HEK293 (cell line): Measurements from ENCODE around the gene IL17RC.

Experiments
- CTCF ChIA-PET: fragments of 350-600 bp; formaldehyde crosslinking; extraction: SDS; loops from one replicate; lab custom pipeline; 2021; ENCODE audit warnings: antibody characterized with exemption; lab: Yijun Ruan, JAX
- POLR2A ChIA-PET: fragments of 300-600 bp; formaldehyde crosslinking; extraction: SDS; loops from one replicate; lab custom pipeline; 2020; ENCODE audit warnings: antibody characterized with exemption, inconsistent platforms; lab: Yijun Ruan, JAX
- H3K27ac ChIP-seq: fragments of 200-500 bp; sonication (Bioruptor generic); 2 replicates; pipeline ENCODE4 v1.5.1; 2014; ENCODE audit warnings: low read depth, low read length, control low read depth, inconsistent platforms; ENCODE audit errors: extremely low read depth
- H3K36me3 ChIP-seq, 2 experiments: fragments of 200-500 bp in 1 of 2; sonication (Bioruptor generic) in 1 of 2; 1 replicate in 1 of 2; 2 replicates in 1 of 2; pipeline ENCODE4 v1.5.1; 2014 to 2017; ENCODE audit warnings: inconsistent platforms in 2 of 2, low read length in 2 of 2; ENCODE audit not compliant: control insufficient read depth in 2 of 2, insufficient read depth in 1 of 2
- H3K4me1 ChIP-seq: fragments of 200-500 bp; sonication (Bioruptor generic); 2 replicates; pipeline ENCODE4 v1.5.1; 2014; ENCODE audit warnings: mild to moderate bottlenecking, low read length, inconsistent platforms; ENCODE audit not compliant: control insufficient read depth, insufficient read depth
- H3K4me3 ChIP-seq: 2 replicates; pipeline ENCODE4 v1.5.1; 2011; ENCODE audit warnings: low read depth, mild to moderate bottlenecking, control low read depth, low read length, moderate library complexity
- H3K9me3 ChIP-seq: fragments of 200-500 bp; sonication (Bioruptor generic); 2 replicates; pipeline ENCODE4 v1.5.1; 2014; ENCODE audit warnings: low read depth, low read length, inconsistent platforms; ENCODE audit not compliant: control insufficient read depth, insufficient read depth
- BCL11A ChIP-seq: fragments of 450-650 bp; formaldehyde crosslinking; IDR thresholded peaks from 2 replicates; pipeline ENCODE4 v1.5.1; 2016; ENCODE audit warnings: low read depth, missing biosample characterization, missing genetic modification characterization
- BCL11B ChIP-seq: fragments of 450-650 bp; formaldehyde crosslinking; IDR thresholded peaks from 2 replicates; pipeline ENCODE4 v1.5.1; 2016; ENCODE audit warnings: low read depth, missing biosample characterization, missing genetic modification characterization
- GLIS1 ChIP-seq: fragments of 450-650 bp; formaldehyde crosslinking; IDR thresholded peaks from 2 replicates; pipeline ENCODE4 v1.5.1; 2016; ENCODE audit warnings: missing biosample characterization, missing genetic modification characterization
- HOXC10 ChIP-seq: sonication (generic); formaldehyde crosslinking; IDR thresholded peaks from 2 replicates; pipeline ENCODE4 v1.8.1; 2023; ENCODE audit warnings: mild to moderate bottlenecking, missing genetic modification reagents
- HOXD13 ChIP-seq: sonication (generic); formaldehyde crosslinking; IDR thresholded peaks from 2 replicates; pipeline ENCODE4 v1.8.0; 2022; ENCODE audit warnings: missing genetic modification reagents, borderline replicate concordance
- RBAK ChIP-seq: fragments of 450-650 bp; formaldehyde crosslinking; IDR thresholded peaks from 2 replicates; pipeline ENCODE4 v1.5.1; 2016; ENCODE audit warnings: missing biosample characterization, missing genetic modification characterization
- YY1 ChIP-seq: fragments of 450-650 bp; formaldehyde crosslinking; IDR thresholded peaks from 2 replicates; pipeline ENCODE4 v1.5.1; 2018; ENCODE audit warnings: missing biosample characterization, missing genetic modification characterization
- ZBTB1 ChIP-seq: fragments of 450-650 bp; formaldehyde crosslinking; IDR thresholded peaks from 2 replicates; pipeline ENCODE4 v1.5.1; 2016; ENCODE audit warnings: missing biosample characterization, missing genetic modification characterization
- ZBTB11 ChIP-seq: fragments of 450-650 bp; formaldehyde crosslinking; conservative IDR thresholded peaks from 2 replicates; pipeline ENCODE4 v1.5.1; 2016; ENCODE audit warnings: low read depth, missing biosample characterization, missing genetic modification characterization
- ZBTB21 ChIP-seq: fragments of 450-650 bp; formaldehyde crosslinking; IDR thresholded peaks from 2 replicates; pipeline ENCODE4 v1.5.1; 2017; ENCODE audit warnings: missing biosample characterization, missing genetic modification characterization
- ZBTB7A ChIP-seq: fragments of 450-650 bp; formaldehyde crosslinking; IDR thresholded peaks from 2 replicates; pipeline ENCODE4 v1.5.1; 2016; ENCODE audit warnings: low read depth, missing biosample characterization, missing genetic modification characterization
- ZFP3 ChIP-seq: fragments of 450-650 bp; formaldehyde crosslinking; IDR thresholded peaks from 2 replicates; pipeline ENCODE4 v1.5.1; 2016; ENCODE audit warnings: low read depth, missing biosample characterization, missing genetic modification characterization
- ZFP41 ChIP-seq: fragments of 450-650 bp; formaldehyde crosslinking; IDR thresholded peaks from 2 replicates; pipeline ENCODE4 v1.5.1; 2016; ENCODE audit warnings: missing biosample characterization, missing genetic modification characterization, borderline replicate concordance
- ZNF10 ChIP-seq: fragments of 450-650 bp; formaldehyde crosslinking; IDR thresholded peaks from 2 replicates; pipeline ENCODE4 v1.5.1; 2017; ENCODE audit warnings: missing biosample characterization, missing genetic modification characterization
- ZNF146 ChIP-seq: fragments of 450-650 bp; formaldehyde crosslinking; IDR thresholded peaks from 2 replicates; pipeline ENCODE4 v1.5.1; 2016; ENCODE audit warnings: missing biosample characterization, missing genetic modification characterization
- ZNF266 ChIP-seq: fragments of 450-650 bp; formaldehyde crosslinking; IDR thresholded peaks from 2 replicates; pipeline ENCODE4 v1.5.1; 2016; ENCODE audit warnings: missing biosample characterization, missing genetic modification characterization, low read depth
- ZNF324 ChIP-seq: fragments of 450-650 bp; formaldehyde crosslinking; IDR thresholded peaks from 2 replicates; pipeline ENCODE4 v1.5.1; 2016; ENCODE audit warnings: missing biosample characterization, missing genetic modification characterization
- ZNF423 ChIP-seq: fragments of 450-650 bp; formaldehyde crosslinking; IDR thresholded peaks from 2 replicates; pipeline ENCODE4 v1.5.1; 2016; ENCODE audit warnings: missing biosample characterization, missing genetic modification characterization
- ZNF473 ChIP-seq: fragments of 450-650 bp; formaldehyde crosslinking; IDR thresholded peaks from 2 replicates; pipeline ENCODE4 v1.5.1; 2017; ENCODE audit warnings: missing biosample characterization, missing genetic modification characterization
- ZNF558 ChIP-seq: fragments of 450-650 bp; formaldehyde crosslinking; IDR thresholded peaks from 2 replicates; pipeline ENCODE4 v1.5.1; 2016; ENCODE audit warnings: missing biosample characterization, missing genetic modification characterization
- ZNF660 ChIP-seq: fragments of 450-650 bp; IDR thresholded peaks from 2 replicates; pipeline ENCODE4 v1.5.1; 2018; ENCODE audit warnings: missing biosample characterization, mild to moderate bottlenecking, missing genetic modification characterization
- ZNF785 ChIP-seq: fragments of 450-650 bp; formaldehyde crosslinking; IDR thresholded peaks from 2 replicates; pipeline ENCODE4 v1.5.1; 2016; ENCODE audit warnings: missing biosample characterization, missing genetic modification characterization
- TF ChIP-seq, protein P1 (sequence below): fragments of 450-650 bp; formaldehyde crosslinking; IDR thresholded peaks from 2 replicates; pipeline ENCODE4 v1.5.1; 2017; ENCODE audit warnings: missing biosample characterization, missing genetic modification characterization
- TF ChIP-seq, protein P2 (sequence below): fragments of 450-650 bp; formaldehyde crosslinking; IDR thresholded peaks from 2 replicates; pipeline ENCODE4 v1.5.1; 2017; ENCODE audit warnings: missing biosample characterization, mild to moderate bottlenecking, missing genetic modification characterization, moderate library complexity
- TF ChIP-seq, protein P3 (sequence below): fragments of 450-650 bp; formaldehyde crosslinking; IDR thresholded peaks from 2 replicates; pipeline ENCODE4 v1.5.1; 2016; ENCODE audit warnings: missing biosample characterization, missing genetic modification characterization

IL17RC gene

DNA sequence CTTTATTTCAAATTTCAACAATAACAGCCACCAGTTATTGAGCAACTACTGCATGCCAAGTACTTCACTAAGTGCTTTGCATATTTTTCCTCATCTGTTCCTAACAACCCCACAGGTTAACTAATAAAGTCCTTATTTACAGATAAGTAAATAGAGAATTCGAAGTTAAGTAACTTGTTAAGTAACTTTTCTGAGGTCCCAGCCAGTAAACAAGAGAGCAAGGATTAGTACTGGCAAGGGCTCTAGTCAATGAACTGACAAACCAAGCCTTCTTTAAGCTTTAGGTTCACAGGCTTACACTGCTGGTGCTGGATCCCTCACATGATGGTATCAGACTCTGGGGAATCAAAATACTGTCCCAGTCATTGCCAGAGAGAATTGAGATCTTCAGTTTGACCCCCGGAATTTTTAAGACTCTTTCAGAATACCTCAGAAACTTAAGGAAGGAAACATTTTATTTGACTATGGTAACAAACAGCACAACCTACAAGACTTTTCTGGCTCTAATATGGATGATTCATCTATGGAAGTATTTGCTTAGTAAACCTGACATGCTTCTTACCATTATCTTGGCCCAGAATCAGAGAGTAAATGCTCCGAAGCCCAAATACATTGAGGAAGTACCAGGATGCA, 53.2 kb downstream of the IL17RC start:
- ChIA-PET POLR2A (no interaction called here), CTCF (interaction anchor here (1.3 kb wide), 1 partner anchor 24 kb away, joined by 4 read pairs; no protein-coding TSS in a partner anchor)
- no peak overlapping the region for H3K27ac ChIP-seq
- H3K4me3 ChIP-seq = no peak overlapping the region
- TF ChIP-seq ZFP3 (tag by site-specific recombination) (no peak), ZNF785 (tag by site-specific recombination) (no peak), ZBTB11 (no peak), YY1 (tag by site-specific recombination) (no peak), ZBTB1 (no peak)
- TF ChIP-seq, protein P1, sequence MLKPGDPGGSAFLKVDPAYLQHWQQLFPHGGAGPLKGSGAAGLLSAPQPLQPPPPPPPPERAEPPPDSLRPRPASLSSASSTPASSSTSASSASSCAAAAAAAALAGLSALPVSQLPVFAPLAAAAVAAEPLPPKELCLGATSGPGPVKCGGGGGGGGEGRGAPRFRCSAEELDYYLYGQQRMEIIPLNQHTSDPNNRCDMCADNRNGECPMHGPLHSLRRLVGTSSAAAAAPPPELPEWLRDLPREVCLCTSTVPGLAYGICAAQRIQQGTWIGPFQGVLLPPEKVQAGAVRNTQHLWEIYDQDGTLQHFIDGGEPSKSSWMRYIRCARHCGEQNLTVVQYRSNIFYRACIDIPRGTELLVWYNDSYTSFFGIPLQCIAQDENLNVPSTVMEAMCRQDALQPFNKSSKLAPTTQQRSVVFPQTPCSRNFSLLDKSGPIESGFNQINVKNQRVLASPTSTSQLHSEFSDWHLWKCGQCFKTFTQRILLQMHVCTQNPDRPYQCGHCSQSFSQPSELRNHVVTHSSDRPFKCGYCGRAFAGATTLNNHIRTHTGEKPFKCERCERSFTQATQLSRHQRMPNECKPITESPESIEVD (tag by site-specific recombination) = no peak
- no peaks in the 10 kb centered on the region for H3K4me1 ChIP-seq
- H3K9me3 ChIP-seq = no peaks in the 10 kb centered on the region
- H3K36me3 ChIP-seq = peaks cover 25 to 76% of the 10 kb centered on the region in 2 experiments

DNA sequence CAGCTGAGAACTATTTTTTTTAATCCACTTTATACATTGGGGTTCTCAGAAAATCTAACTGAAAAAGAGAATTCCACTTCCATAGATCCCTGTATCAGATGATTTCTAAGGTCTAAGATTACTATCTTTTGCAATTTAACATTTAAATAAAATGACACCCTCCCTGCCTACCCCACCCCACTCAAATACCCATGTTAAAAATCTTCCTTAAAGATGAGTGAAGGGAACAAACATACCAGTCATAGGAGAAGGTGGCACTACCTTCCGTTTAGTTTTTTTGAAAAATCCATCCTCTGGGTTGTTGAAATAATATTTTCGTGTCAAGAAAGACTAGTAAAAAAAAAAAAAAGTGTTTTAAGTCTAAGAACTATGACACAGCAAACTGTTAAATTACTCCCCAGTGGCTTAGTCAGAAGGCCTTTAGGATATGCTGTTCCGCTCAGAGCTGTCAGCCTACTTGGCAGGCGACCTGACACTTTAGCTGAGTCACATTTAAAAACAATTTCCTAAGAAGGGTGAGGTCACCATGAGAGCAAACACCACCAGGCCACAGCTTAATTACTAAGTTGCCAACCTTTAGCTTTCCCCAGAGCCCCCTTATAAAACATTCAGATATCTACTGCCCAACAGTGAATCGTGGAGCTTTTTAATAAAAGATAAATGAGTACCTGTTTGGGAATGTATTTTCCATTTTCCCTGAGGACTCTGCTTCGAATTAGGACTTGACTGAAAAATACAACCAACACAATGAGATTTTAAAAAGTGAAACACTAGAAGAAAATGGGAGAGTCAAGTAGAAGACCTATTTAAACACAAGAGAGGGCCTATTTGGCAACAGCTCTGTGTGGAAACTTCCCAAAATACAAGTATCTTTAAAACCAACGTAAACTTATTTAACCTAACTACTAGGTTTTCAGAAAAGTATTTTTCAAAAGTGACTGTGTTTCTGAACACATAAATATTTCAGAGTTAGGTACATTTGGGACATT, 60.1 kb downstream of the IL17RC start:
- CTCF ChIA-PET = interaction anchor here (0.6 to 1.9 kb wide), 6 partner anchors 9 to 269 kb away, joined by 3 to 11 read pairs (median 4); partner anchors contain the start of gene PRRT3
- H3K36me3 ChIP-seq = peaks cover 16 to 49% of the 10 kb centered on the region in 2 experiments; a peak in 2 of 3 replicates
- TF ChIP-seq ZFP41 (tag by site-specific recombination) (no peak), ZBTB7A (no peak), RBAK (tag by site-specific recombination) (no peak), BCL11A (tag by site-specific recombination) (peak; percentile 97), ZNF660 (peak; percentile 91), ZNF423 (no peak), GLIS1 (tag by site-specific recombination) (peak; percentile 54; the same call in 1 of the 2 replicates), HOXD13 (CRISPR knock-in tag) (no peak), ZNF324 (tag by site-specific recombination) (0 out of 2 replicates have a peak, but pooled peaks have one; percentile 73), ZNF473 (tag by site-specific recombination) (no peak), ZNF558 (tag by site-specific recombination) (peak; percentile 79), HOXC10 (CRISPR knock-in tag) (no peak), ZBTB21 (tag by site-specific recombination) (peak; percentile 79), ZNF10 (tag by site-specific recombination) (0 out of 2 replicates have a peak, but pooled peaks have one; percentile 30), ZNF146 (tag by site-specific recombination) (0 out of 2 replicates have a peak, but pooled peaks have one; percentile 7), ZNF266 (tag by site-specific recombination) (no peak), BCL11B (no peak)
- TF ChIP-seq, protein P2, sequence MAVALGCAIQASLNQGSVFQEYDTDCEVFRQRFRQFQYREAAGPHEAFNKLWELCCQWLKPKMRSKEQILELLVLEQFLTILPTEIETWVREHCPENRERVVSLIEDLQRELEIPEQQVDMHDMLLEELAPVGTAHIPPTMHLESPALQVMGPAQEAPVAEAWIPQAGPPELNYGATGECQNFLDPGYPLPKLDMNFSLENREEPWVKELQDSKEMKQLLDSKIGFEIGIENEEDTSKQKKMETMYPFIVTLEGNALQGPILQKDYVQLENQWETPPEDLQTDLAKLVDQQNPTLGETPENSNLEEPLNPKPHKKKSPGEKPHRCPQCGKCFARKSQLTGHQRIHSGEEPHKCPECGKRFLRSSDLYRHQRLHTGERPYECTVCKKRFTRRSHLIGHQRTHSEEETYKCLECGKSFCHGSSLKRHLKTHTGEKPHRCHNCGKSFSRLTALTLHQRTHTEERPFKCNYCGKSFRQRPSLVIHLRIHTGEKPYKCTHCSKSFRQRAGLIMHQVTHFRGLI = peak; percentile 82; the same call in 1 of the 2 replicates
- TF ChIP-seq, protein P3, sequence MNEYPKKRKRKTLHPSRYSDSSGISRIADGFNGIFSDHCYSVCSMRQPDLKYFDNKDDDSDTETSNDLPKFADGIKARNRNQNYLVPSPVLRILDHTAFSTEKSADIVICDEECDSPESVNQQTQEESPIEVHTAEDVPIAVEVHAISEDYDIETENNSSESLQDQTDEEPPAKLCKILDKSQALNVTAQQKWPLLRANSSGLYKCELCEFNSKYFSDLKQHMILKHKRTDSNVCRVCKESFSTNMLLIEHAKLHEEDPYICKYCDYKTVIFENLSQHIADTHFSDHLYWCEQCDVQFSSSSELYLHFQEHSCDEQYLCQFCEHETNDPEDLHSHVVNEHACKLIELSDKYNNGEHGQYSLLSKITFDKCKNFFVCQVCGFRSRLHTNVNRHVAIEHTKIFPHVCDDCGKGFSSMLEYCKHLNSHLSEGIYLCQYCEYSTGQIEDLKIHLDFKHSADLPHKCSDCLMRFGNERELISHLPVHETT = peak; percentile 84; the same call in 1 of the 2 replicates

More for the DNA sequence above, 60.1 kb downstream of the IL17RC start:
- no peaks in the 10 kb centered on the region for H3K9me3 ChIP-seq
- no peak overlapping the region for H3K4me3 ChIP-seq
- H3K4me1 ChIP-seq = 0 out of 2 replicates have a peak, but pooled peaks cover 3% of the 10 kb centered on the region
- H3K27ac ChIP-seq = peak overlapping the region; percentile 40; the same call in 1 of the 2 replicates
- POLR2A ChIA-PET = interaction anchor here (0.6 to 2.1 kb wide), 4 partner anchors 10 to 138 kb away, joined by 3 to 11 read pairs (median 4); partner anchors contain the start of gene EMC3
